DOHH2 (cell line): ENCODE results near the gene PPP1CC.

Source experiments
- CTCF ChIP-seq: fragments of 200-600 bp; sonication (generic); IDR thresholded peaks from one replicate; pipeline ENCODE4 v1.5.1; 2014; ENCODE audit warnings: antibody characterized with exemption, mild to moderate bottlenecking, low read depth, low read length; ENCODE audit not compliant: poor library complexity, severe bottlenecking
- EZH2phosphoT487 ChIP-seq: fragments of 200-600 bp; sonication (generic); IDR thresholded peaks from 2 replicates; pipeline ENCODE4 v1.6.1; 2017; ENCODE audit warnings: borderline replicate concordance, mild to moderate bottlenecking, antibody characterized with exemption, low read length, moderate library complexity, mixed read lengths

- no peak for TF ChIP-seq CTCF
- TF ChIP-seq EZH2phosphoT487: no peak
Observed at GRCh38 chr12:110762891-110763290, 20.2 kb upstream of the PPP1CC start.
